Measurements from ENCODE around the gene JAKMIP1.

DNA sequence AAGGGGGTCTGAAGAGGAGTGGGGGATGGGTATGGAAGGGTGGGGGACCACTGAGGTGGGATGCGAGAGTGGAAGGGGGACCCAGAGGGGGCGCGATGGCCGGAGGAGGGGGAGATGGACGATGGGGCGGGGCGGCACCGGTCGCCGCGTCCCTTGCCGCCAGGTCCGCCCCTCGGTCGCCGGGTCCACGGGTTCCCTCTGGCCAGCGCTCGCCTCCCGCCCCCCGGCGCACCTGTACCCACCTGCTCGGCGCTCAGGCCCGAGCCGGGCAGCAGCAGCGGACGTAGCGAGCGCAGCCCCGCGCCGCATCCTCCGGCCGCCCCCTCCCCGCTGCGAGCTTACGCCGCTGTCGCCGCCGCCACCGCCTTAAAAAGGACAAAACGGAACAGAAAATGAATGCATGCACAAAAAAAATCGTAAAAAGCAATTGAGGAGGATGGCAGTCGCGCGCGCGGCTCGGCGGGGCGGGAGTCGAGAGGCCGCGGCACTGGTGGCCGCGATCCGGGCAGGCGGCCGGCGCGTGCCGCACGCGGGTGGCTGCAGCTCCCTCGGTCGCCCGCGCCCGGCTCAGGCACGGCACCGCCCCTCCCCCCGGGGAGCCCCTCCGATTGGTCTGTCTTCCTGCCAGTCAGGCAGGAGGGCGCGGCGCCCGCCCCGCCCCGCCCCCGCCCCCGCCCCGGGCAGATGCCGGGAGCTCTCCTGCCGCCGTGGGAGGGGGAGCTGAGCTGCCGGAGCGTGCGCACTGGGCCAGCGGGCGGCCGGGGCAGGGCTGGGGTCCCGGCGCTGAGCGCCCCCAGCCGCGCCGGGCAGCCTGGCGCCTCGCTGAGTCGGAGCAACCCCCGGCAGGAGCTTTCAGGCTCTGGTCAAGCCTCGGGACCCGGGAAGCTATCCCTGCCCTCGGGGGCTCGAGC, at the start of gene JAKMIP1:
- TF ChIP-seq, protein P1, sequence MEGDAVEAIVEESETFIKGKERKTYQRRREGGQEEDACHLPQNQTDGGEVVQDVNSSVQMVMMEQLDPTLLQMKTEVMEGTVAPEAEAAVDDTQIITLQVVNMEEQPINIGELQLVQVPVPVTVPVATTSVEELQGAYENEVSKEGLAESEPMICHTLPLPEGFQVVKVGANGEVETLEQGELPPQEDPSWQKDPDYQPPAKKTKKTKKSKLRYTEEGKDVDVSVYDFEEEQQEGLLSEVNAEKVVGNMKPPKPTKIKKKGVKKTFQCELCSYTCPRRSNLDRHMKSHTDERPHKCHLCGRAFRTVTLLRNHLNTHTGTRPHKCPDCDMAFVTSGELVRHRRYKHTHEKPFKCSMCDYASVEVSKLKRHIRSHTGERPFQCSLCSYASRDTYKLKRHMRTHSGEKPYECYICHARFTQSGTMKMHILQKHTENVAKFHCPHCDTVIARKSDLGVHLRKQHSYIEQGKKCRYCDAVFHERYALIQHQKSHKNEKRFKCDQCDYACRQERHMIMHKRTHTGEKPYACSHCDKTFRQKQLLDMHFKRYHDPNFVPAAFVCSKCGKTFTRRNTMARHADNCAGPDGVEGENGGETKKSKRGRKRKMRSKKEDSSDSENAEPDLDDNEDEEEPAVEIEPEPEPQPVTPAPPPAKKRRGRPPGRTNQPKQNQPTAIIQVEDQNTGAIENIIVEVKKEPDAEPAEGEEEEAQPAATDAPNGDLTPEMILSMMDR (IDR thresholded peaks at IDR 0.05) = no peak
- TF ChIP-seq POLR2A (IDR thresholded peaks at IDR 0.05) = no peak

All from upper lobe of left lung (tissue), 4 donors.